ENCODE measurements around the gene LRRC28.

The LRRC28 gene

DNA sequence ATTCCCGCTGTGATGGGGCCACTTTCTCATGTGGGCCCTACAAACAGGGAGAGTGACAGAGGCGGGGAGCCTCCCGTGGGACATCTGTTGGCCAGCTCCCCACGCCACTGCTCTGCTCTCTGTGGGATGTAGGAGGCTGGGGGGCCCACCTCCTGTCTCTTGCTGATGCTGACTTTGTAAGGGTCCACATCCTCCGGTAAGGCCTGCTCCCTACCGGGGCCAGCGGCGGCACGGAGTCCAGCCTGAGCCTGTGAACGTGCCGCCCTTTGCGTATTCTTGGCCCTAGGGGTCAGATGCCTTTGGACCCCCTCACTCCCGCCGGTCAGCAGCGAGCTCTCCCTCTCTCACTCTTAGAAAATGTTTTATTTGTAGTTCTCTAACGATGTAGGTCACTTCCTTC, 153.2 kb downstream of the LRRC28 start:
- TF ChIP-seq, protein P1, sequence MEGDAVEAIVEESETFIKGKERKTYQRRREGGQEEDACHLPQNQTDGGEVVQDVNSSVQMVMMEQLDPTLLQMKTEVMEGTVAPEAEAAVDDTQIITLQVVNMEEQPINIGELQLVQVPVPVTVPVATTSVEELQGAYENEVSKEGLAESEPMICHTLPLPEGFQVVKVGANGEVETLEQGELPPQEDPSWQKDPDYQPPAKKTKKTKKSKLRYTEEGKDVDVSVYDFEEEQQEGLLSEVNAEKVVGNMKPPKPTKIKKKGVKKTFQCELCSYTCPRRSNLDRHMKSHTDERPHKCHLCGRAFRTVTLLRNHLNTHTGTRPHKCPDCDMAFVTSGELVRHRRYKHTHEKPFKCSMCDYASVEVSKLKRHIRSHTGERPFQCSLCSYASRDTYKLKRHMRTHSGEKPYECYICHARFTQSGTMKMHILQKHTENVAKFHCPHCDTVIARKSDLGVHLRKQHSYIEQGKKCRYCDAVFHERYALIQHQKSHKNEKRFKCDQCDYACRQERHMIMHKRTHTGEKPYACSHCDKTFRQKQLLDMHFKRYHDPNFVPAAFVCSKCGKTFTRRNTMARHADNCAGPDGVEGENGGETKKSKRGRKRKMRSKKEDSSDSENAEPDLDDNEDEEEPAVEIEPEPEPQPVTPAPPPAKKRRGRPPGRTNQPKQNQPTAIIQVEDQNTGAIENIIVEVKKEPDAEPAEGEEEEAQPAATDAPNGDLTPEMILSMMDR (IDR thresholded peaks at IDR 0.05; ENCODE audit: insufficient read depth, low read depth, low read length, missing control alignments), result no peak
- no peak for DNase-seq (ENCODE audit: low read depth)
- no peak overlapping the region for H3K4me3 ChIP-seq (ENCODE audit: low read length)

DNA sequence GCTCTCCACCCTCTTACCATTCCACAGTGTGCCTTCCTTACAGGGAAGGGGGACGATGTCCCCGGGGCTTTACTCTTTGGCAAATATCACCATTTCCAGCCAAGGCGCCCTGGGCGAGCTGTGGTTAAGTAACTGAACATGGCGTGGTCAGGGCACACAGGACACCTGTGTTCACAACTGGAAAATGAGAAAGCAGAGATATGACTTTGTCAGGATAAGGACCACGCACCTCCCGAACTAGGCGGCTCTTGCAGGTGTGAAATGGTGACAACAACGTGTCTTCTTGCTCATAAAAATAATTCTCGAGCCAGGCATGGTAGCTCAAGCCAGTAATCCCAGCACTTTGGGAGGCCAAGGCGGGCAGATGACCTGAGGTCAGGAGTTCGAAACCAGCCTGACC, 154.8 kb downstream of the LRRC28 start:
- no peak overlapping the region for H3K4me3 ChIP-seq (ENCODE audit: low read length)
- TF ChIP-seq, protein P1 (IDR thresholded peaks at IDR 0.05; ENCODE audit: insufficient read depth, low read depth, low read length, missing control alignments), result no peak
- DNase-seq (ENCODE audit: low read depth), result no peak

DNA sequence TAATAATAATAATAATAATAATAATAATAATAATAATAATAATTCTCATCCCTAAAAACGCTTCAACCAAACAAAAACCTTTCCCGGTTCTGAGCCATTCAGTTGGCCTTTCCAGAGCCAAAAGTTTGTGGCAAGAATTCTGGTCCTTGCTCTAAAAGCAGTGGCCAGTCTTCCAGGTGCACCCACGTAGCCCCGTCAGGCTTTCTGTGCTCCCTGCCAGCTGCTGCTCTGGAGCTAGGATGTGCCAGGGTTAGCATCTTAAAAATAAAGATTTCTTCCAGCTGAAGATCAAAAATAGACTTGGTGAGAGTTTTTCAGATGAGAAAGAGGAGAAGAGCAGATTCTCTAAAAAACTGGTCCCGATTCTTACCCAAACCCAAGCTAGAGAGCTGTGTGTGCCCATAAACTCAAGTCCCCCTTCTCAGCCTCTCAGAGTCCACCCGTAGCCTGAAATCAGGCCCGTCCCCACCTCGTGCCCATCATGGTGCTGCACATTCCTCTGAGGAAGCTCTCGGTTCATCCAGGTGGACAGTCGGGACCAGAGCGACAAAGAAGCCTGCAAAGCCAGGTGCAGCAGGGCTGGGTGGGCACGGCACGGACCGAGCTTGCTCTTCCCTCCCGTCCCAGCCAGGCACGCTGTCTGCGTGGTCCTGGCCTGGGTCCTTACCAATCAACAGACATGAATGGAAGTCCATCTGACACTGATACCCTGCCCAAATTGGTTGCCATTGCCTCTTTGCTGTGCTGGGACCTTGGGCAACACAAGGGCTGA, 155.6 kb downstream of the LRRC28 start:
- no peak for DNase-seq (ENCODE audit: low read depth)
- TF ChIP-seq, protein P1 (IDR thresholded peaks at IDR 0.05; ENCODE audit: insufficient read depth, low read depth, low read length, missing control alignments), result no peak
- no peak overlapping the region for H3K4me3 ChIP-seq (ENCODE audit: low read length)

DNA sequence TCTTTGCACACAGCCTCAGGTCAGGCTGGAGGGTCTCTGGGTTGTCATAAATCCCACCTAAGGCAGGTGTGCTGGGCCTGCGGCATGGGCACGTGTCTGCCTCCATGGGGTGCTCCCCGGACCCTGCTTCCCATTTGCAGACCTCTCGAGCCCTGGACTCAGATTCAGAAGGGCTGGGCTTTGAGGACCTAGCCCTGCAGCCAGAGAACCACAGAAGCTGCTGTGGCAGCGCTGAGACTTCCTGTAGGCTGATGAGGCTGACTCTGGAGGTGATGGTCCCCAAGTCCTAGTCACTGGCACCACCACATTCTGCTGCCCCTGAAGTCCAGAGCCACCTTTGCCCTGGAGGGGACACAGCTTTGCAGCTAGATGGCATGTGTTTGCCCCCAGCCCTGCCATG, 156.4 kb downstream of the LRRC28 start:
- no peak for DNase-seq (ENCODE audit: low read depth)

DNA sequence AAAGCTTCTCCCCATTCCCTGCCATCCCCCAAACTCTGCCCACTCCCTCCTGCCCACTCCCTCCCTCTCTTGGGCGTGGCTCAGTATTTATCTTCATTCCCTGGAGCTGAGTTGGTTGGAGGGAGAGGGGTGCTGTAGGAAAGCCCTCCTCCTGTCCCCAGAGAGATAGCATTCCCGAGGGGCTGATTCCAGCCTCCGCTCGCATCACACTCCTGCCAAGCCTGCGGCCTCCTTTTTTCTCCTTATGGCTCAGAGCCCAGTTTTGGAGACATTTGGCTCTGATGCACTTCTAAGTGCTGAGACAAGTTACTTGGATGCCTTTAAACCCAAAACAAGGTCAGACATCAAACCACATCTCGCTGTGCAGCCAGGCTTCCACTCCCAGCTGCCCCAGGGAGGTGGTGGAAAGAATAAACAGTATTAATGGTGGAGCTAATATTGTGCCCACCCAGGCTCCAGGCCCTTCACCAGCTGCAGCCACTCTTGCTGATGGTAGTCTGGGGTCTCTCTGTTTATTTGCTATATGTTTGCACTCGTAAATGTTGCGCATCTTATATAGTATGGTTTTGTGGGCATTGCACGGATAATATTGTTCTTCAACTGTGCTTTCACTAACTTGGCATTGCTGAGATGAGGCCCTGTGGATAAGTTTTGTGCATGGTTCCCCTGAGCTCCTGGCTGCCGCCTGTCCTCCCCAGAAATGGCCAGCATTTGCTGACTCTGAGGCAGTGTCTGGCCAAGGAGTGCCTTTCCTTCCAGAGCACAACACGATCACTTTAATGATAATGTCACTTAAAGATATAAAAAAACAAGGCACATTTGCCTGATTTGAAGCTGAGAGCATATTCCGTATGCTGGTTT, 157.2 kb downstream of the LRRC28 start:
- TF ChIP-seq, protein P1 (IDR thresholded peaks at IDR 0.05; ENCODE audit: insufficient read depth, low read depth, low read length, missing control alignments), result no peak
- H3K4me3 ChIP-seq (ENCODE audit: low read length), result no peak overlapping the region

More for the DNA sequence above, 156.4 kb downstream of the LRRC28 start:
- no peak overlapping the region for H3K4me3 ChIP-seq (ENCODE audit: low read length)
- TF ChIP-seq, protein P1 (IDR thresholded peaks at IDR 0.05; ENCODE audit: insufficient read depth, low read depth, low read length, missing control alignments), result no peak

DNA sequence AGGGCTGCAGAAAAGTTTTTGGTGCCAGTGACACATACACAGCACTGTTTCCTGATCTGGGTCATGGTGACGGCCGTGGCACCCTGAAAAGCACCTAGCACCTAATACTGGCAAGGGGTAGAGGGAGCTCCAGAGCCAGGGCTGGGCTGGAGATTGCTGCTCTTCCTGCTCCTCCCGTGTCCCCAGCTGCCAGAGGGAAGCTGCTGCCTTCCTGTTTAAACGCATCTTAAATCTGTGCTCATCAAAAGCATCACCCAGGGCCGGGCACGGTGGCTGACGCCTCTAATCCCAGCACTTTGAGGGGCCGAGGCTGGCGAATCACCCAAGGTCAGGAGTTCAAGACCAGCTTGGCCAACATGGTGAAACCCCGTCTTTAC, 157.8 kb downstream of the LRRC28 start:
- no peak overlapping the region for H3K4me3 ChIP-seq (ENCODE audit: low read length)
- TF ChIP-seq, protein P1 (IDR thresholded peaks at IDR 0.05; ENCODE audit: insufficient read depth, low read depth, low read length, missing control alignments), result peak; percentile 95
- DNase-seq (ENCODE audit: low read depth), result peak; percentile 86

More for the DNA sequence above, 157.2 kb downstream of the LRRC28 start:
- DNase-seq (ENCODE audit: low read depth), result peak; percentile 12

Measured in epithelial cell of esophagus (primary cell).